CD4-positive, alpha-beta T cell treated with Interleukin-4 for 1 hour (primary cell): ENCODE measurements around the gene PNPLA7.
"Not testable (repeated sequence)": the region's sequence is repeated elsewhere in the genome, so short reads cannot be mapped to it uniquely, and the experiment has no call there.

Source experiments
- DNase-seq, 2 donors: peaks; one replicate each; pipeline ENCODE4 v3.0.0-alpha.2; 2020 to 2022

The PNPLA7 gene

GRCh38 chr9:137459152-137459600 lies 91.0 kb downstream of the PNPLA7 start, which contains the start of gene NSMF:
Gene NSMF (minus strand): TSS chr9:137459334. CDS start chr9:137459102, 232 bp downstream.
- peak; percentile 92 to 93 for DNase-seq

DNA sequence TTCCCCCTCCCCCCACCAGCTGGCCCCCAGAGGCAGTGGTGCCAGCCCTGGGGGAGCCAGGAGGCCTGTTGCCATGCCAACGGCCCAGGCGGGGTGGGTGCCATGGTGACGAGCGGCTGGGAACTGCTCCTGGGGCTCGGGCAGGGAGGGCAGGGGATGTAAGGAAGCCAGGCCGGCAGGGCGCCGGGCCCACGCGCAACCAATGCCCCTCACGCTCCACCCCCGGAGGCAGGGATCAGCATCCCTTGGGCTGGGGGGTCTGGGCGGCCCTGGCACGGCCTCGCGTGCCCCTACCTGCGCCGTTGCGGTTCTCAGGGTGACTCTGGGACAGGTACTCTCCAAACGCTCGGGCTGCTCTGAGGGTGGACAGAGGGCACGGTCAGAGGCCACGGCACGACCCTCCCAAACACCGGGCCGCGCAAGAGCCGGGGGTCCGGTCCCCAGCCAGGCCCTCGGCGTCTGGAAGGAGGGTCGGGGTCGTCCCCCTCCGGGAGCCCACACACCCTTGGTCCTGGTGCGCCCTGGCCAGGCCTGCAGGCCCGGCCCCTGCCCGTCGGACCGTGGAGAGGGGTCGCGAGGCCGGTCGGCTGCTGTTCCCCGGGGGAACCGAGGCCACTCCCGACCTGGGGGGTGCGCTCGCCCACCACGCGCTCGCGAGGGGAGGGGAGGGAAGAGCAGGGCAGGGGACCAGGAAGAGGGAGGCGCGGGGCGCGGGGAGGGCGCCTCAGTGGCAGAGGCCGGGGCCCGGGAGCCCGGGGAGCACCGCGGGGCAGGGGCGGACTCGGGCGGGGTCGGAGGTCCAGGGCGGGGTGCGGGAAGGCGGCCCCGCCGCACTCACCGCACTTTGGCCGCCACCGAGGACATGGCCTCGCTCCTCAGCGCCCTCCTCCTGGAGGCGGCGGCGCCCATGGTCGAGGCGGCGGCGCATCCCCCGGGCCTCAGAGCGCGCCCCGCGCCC lies 91.7 kb downstream of the PNPLA7 start:
- no peak for DNase-seq

GRCh38 chr9:137457406-137458193 lies 92.6 kb downstream of the PNPLA7 start:
- DNase-seq, result no peak

DNA sequence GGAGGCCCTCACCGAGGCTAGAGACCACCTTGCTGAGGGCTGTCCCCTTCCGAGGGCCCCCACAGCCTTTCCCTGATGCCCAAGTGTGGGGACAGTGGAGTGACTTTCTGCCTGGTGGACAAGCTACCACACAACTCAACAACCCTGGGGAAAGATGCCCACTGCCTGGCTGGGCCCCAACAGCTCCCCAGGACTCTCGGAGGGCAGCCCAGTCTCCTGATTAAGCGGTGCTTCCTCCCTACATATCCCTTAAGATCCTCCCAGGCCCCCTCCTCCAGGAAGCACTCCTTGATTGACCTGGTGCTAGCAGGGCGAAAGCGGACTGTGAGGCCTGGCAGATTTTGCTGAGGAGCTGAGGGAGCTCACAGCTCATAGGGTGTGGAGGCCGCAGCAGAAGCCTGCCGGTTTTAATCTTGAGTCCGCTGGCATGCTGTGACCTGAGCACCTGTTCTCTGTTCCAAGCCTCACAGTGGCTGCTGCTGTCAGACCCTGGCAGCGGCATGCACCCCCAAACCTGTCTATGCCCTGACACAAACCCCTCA lies 93.3 kb downstream of the PNPLA7 start:
- DNase-seq, result no peak

GRCh38 chr9:137456061-137456863 lies 93.9 kb downstream of the PNPLA7 start:
- no peak for DNase-seq

DNA sequence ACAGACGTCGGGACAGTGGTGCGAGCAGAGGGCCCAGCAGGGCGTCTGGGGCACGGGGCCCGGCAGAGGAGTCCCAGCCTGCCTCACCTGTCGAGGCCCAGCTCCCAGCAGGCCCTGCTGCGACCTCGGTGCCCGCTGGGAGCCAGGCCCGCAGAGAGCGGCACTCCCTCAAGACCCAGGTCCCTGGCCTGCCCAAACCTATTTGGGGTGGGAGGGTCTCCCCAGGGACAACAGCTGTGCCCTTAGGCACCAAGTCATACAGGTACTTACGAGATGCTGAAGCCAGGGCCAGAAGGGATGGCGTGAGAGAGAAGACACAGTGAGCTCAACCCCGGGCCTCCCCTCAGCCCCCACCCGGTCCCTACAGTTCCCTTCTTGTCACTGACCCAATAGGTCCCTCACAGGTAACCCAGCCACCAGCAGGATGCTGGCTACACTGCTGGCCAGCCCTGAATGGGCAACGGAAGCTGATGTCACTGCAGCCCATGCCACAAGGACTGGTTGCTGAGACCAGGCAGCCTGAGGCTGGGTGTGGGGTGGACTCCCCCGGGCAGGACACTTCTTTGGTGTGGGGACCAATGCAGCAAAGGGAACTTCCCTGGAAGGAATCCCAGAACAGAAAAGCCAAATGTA lies 94.7 kb downstream of the PNPLA7 start:
- no peak for DNase-seq

GRCh38 chr9:137454597-137455358 lies 95.4 kb downstream of the PNPLA7 start:
- no peak for DNase-seq

- DNase-seq, result peak in 1 of 2 donors; percentile 61
Measured at GRCh38 chr9:137454145-137454596, 96.0 kb downstream of the PNPLA7 start.

- DNase-seq, result peak; percentile 65 to 80
Measured at GRCh38 chr9:137453643-137454081, 96.5 kb downstream of the PNPLA7 start.

DNA sequence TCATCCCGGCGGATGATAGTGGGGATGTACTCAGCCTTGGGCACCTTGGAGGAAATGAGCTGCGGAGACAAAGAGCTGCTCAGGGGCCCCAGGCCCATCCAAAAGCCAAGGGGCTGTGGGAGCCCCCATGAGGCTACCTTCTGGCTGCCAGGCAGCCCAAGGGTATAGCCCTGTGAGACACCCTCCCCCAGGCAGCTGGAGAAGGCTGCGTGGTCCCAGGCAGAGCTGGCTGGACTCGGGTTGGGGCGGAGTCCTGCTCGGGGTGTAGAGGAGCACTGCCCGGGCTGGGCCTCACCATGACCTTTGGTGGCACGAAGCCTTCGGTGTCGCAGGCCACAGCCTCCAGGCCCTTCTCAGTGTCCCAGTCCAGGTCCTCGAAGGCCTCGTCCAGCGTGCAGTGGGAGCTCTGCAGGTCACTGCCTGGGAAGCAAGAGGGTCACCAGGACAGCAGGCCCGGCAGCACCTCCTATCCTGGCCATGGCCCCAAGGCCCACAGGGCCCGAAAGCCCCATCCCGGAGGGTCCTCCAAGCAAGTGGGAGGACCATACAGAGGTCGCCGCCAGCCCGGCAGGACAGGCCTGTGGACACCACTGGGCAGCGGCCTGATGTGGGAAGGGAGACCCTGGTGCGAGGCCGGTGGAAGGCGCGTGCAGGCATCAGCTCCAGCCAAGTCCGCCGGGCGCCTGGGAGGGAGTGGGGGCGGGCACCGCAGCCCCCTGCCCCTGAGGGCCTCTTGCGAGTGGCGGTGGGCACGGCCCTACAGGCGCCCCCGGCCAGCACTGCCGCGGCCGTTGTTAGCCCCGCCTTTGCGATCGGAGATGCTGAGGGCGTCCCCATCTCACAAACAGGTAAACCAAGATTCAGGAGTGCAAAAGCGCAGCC lies 97.2 kb downstream of the PNPLA7 start:
- no peak for DNase-seq

- DNase-seq, result no peak
Measured at GRCh38 chr9:137452006-137452760, 98.0 kb downstream of the PNPLA7 start.

GRCh38 chr9:137451264-137452005 lies 98.8 kb downstream of the PNPLA7 start:
- not testable (repeated sequence) for DNase-seq

DNA sequence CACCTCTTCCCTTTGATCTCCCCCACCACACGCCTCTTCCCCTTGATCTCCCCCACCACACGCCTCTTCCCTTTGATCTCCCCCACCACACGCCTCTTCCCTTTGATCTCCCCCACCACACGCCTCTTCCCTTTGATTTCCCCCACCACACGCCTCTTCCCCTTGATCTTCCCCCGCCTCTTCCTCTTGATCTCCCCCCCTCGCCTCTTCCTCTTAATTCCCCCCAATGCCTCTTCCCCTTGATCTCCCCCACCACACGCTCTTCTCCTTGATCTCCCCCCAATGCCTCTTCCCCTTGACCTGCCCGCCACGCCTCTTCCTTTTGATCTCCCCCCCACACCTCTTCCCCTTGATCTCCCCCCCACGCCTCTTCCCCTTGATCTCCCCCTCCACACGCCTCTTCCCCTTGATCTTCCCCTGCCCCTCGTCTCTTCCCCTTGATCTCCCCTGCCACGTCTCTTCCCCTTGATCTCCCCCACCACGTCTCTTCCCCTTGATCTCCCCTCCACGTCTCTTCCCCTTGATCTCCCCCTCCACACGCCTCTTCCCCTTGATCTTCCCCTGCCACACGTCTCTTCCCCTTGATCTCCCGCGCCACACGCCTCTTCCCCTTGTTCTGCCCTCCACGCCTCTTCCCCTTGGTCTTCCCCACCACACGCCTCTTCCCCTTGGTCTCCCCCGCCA lies 99.5 kb downstream of the PNPLA7 start:
- DNase-seq, result peak; percentile 65 to 82

GRCh38 chr9:137449931-137450538 lies 100.2 kb downstream of the PNPLA7 start:
- peak in 1 of 2 donors; percentile 61 for DNase-seq

DNA sequence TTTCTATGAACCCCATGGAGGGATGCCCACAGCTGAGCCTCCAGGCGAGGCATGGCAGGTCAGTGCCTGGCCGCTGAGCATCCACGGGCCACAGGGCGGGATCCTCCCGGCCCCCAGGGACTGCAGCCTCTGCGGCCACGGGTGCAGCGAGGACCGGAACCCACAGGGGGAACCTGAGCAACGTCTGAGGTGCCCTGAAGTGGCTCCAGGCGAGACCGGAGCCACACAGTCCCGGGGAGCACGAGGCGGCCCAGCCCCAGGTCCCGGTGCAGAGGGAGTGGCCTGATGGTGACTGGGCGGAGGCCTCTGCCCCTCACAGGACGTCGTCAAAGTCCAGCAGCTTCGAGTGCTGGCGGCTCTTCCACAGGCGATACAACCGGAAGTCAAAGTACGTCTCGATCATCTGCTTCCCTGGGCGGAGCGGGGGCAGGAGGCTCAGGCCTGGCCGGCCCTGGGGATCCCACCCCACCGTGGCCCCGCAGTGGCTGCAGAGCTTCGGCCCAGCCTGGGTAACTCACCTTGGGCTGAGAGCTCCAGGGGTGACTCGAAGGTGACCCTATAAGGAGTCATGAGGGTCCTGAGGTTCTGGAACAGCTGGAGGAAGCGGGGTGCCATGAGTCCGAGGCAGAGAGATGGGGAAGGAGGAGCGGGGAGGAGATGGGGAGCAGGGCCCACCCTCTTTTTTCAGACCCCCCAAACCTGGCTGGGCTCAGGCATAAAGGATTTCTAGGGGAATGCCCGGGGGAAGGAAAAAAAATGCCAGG lies 100.9 kb downstream of the PNPLA7 start:
- no peak for DNase-seq

DNA sequence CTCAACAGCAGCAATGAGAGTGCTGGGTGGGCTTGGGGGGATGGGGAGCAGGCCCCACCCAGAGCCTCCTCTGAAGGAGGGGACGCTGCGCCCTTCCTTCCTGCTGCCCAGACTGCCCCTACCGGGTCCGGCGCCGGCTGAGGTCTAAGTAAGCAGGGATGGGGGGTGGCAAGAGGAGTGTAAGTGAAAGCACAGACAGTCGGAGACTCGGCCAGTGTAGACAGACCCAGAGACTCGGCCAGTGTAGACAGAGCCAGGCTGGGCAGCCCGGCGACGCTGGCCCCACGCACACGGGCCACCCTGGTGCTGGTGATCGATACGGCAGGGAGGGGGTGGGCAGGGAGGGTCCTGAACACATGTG lies 101.6 kb downstream of the PNPLA7 start:
- no peak for DNase-seq
